OCI-LY1 (cell line): ENCODE measurements around the gene BPIFB4.

Experiments
- CTCF ChIP-seq: fragments of 200-600 bp; sonication (generic), shearing (Covaris generic); IDR thresholded peaks from 2 replicates; pipeline ENCODE4 v1.5.1; 2017; ENCODE audit warnings: mild to moderate bottlenecking, antibody characterized with exemption, low read length, moderate library complexity, mixed read lengths
- EZH2 ChIP-seq: fragments of 200-600 bp; sonication (generic), shearing (Covaris generic); IDR thresholded peaks from 2 replicates; pipeline ENCODE4 v1.8.0; 2017; ENCODE audit warnings: borderline replicate concordance, mixed run types, mild to moderate bottlenecking, antibody characterized with exemption, low read length, moderate library complexity, mixed read lengths

- TF ChIP-seq CTCF (no peak), EZH2 (no peak)
These were observed at the start of gene BPIFB4 for GRCh38 chr20:33079259-33079658.
